HepG2 (cell line): Measurements from ENCODE around the gene ALDH18A1. TPM values are rescaled to one million over a fixed set of nuclear protein-coding genes. Genes with fewer than 3 reads are reported as not detected.

Source experiments
- ARNTL ChIP-seq: sonication (generic); formaldehyde crosslinking; IDR thresholded peaks from 2 replicates; pipeline ENCODE4 v1.4.0; 2020; ENCODE audit warnings: mild to moderate bottlenecking, missing genetic modification reagents
- CSRNP1 ChIP-seq: sonication (generic); formaldehyde crosslinking; IDR thresholded peaks from 2 replicates; pipeline ENCODE4 v1.8.1; 2023; ENCODE audit warnings: mild to moderate bottlenecking, missing genetic modification reagents
- FOXA1 ChIP-seq, 2 experiments: fragments of 450-650 bp in 1 of 2; sonication (generic) in 1 of 2; formaldehyde crosslinking in 1 of 2; IDR thresholded peaks; 2 replicates each; pipeline versions ENCODE4 v1.4.0 to v1.6.1; 2016 to 2020; ENCODE audit warnings: missing genetic modification reagents in 1 of 2
- FOXC1 ChIP-seq: sonication (generic); formaldehyde crosslinking; IDR thresholded peaks from 2 replicates; pipeline ENCODE4 v1.8.0; 2022; ENCODE audit warnings: mild to moderate bottlenecking, missing genetic modification reagents, borderline replicate concordance
- KLF6 ChIP-seq: IDR thresholded peaks from 2 replicates; pipeline ENCODE4 v1.8.0; 2016; ENCODE audit warnings: missing biosample characterization, missing genetic modification reagents
- NKX3-1 ChIP-seq: sonication (generic); formaldehyde crosslinking; IDR thresholded peaks from 2 replicates; pipeline ENCODE4 v1.5.0; 2020; ENCODE audit warnings: missing genetic modification reagents
- PAXIP1 ChIP-seq: sonication (generic); formaldehyde crosslinking; conservative IDR thresholded peaks from 2 replicates; pipeline ENCODE4 v1.4.0; 2020; ENCODE audit warnings: mild to moderate bottlenecking, missing genetic modification reagents, moderate library complexity
- SRSF9 ChIP-seq: fragments of 200-400 bp; formaldehyde crosslinking; IDR thresholded peaks from 2 replicates; pipeline ENCODE4 v1.6.1; 2018; ENCODE audit warnings: borderline replicate concordance, mild to moderate bottlenecking, low read depth, low read length; ENCODE audit not compliant: insufficient read depth, poor library complexity, severe bottlenecking
- TEF ChIP-seq: sonication (generic); formaldehyde crosslinking; IDR thresholded peaks from 2 replicates; pipeline ENCODE4 v1.5.0; 2020; ENCODE audit warnings: missing genetic modification reagents
- THRA ChIP-seq: sonication (generic); formaldehyde crosslinking; IDR thresholded peaks from 2 replicates; pipeline ENCODE4 v1.4.0; 2020; ENCODE audit warnings: missing genetic modification reagents, borderline replicate concordance
- YEATS4 ChIP-seq: sonication (generic); formaldehyde crosslinking; IDR thresholded peaks from 2 replicates; pipeline ENCODE4 v1.4.0; 2020; ENCODE audit warnings: missing genetic modification reagents, borderline replicate concordance
- ZBTB4 ChIP-seq: sonication (generic); formaldehyde crosslinking; IDR thresholded peaks from 2 replicates; pipeline ENCODE4 v1.4.0; 2020; ENCODE audit warnings: missing genetic modification reagents, mild to moderate bottlenecking, borderline replicate concordance
- ZNF232 ChIP-seq: sonication (generic); formaldehyde crosslinking; IDR thresholded peaks from 2 replicates; pipeline ENCODE4 v1.4.0; 2020; ENCODE audit warnings: missing genetic modification reagents, borderline replicate concordance
- ZNF3 ChIP-seq: IDR thresholded peaks from 2 replicates; pipeline ENCODE4 v1.7.0; 2017; ENCODE audit warnings: inconsistent platforms
- ZNF34 ChIP-seq: sonication (generic); formaldehyde crosslinking; IDR thresholded peaks from 2 replicates; pipeline ENCODE4 v1.4.0; 2020; ENCODE audit warnings: mild to moderate bottlenecking, missing genetic modification reagents, borderline replicate concordance
- ZNF878 ChIP-seq: sonication (generic); formaldehyde crosslinking; IDR thresholded peaks from 2 replicates; pipeline ENCODE4 v1.8.1; 2023; ENCODE audit warnings: mild to moderate bottlenecking, missing genetic modification reagents, moderate library complexity
- polyA plus RNA-seq, 8 experiments: library from polyadenylated mRNA; depleted of rRNA in 3 of 8; stranded (reverse) in 7 of 8; unstranded in 1 of 8; fragments of >200 nt; fragmentation: Illumina TruSeq in 4 of 8; extraction: Trizol in 4 of 8; gene quantifications; 2 replicates each; pipeline versions ENCODE4 v1.2.1 to v1.2.3, GENCODE V29; 2011 to 2016; ENCODE audit warnings: low read depth in 4 of 8, missing spikeins in 1 of 8, mixed read lengths in 1 of 8; ENCODE audit not compliant: insufficient read depth in 1 of 8
- total RNA-seq, 5 experiments: library from RNA; depleted of rRNA; stranded (reverse); fragments of >200 nt; fragmentation: Illumina TruSeq; extraction: Trizol; gene quantifications; 2 replicates each; pipeline ENCODE4 v1.2.3, GENCODE V29; 2016; ENCODE audit warnings: low read depth in 1 of 5

ALDH18A1 gene
- total and polyA plus RNA-seq, 2 of the 13 experiments (the other 11 are each of a cell fraction or from before 2014, with no cell fraction given), result 180 to 263 TPM

- 0 out of 2 replicates have a peak, but pooled peaks have one; percentile 40 for TF ChIP-seq THRA (CRISPR knock-in tag)
- peak; percentile 45; the same call in 1 of the 2 replicates for TF ChIP-seq ZBTB4 (CRISPR knock-in tag)
- peak; percentile 85; the same call in 1 of the 2 replicates for TF ChIP-seq ZNF232 (CRISPR knock-in tag)
- TF ChIP-seq ZNF3 (CRISPR knock-in tag), result peak; percentile 76; the same call in 1 of the 2 replicates
- TF ChIP-seq PAXIP1 (CRISPR knock-in tag), result peak; percentile 54; the same call in 1 of the 2 replicates
- no peak for TF ChIP-seq ZNF34
- no peak for TF ChIP-seq KLF6 (CRISPR knock-in tag)
- no peak for TF ChIP-seq NKX3-1 (CRISPR knock-in tag)
- peak; percentile 78 for TF ChIP-seq YEATS4 (CRISPR knock-in tag)
- TF ChIP-seq SRSF9, result no peak
- TF ChIP-seq FOXA1 (IDR thresholded peaks at IDR 0.05), result no peak
- peak; percentile 35; the same call in 1 of the 2 replicates for TF ChIP-seq FOXA1 (CRISPR knock-in tag; IDR thresholded peaks at IDR 0.05)
- peak; percentile 68; the same call in 1 of the 2 replicates for TF ChIP-seq FOXC1 (CRISPR knock-in tag)
- TF ChIP-seq ARNTL (CRISPR knock-in tag), result peak; percentile 67; the same call in 1 of the 2 replicates
- TF ChIP-seq CSRNP1 (CRISPR knock-in tag), result peak; percentile 88
- TF ChIP-seq TEF, result no peak
- no peak for TF ChIP-seq ZNF878
These were observed 37.4 kb upstream of the ALDH18A1 start, which contains the start of gene TCTN3 (continued) for GRCh38 chr10:95693668-95694534.
